Lower lobe of right lung (tissue), 2 donors: ENCODE data around the gene MTCL1. TPM values are rescaled to one million over a fixed set of nuclear protein-coding genes. Genes with fewer than 3 reads are reported as not detected.

ENCODE experiments used
- ATAC-seq, 2 donors: fragments of 200-7000 bp; cut with Tn5 transposase; one replicate each; pipeline ENCODE4 v1.9.1; 2020 to 2022; ENCODE audit warnings: mild to moderate bottlenecking in 2 of 2, moderate library complexity in 2 of 2
- DNase-seq: peaks from one replicate; pipeline ENCODE4 v3.0.0-alpha.2; 2020
- H3K27ac ChIP-seq: fragments of 200-600 bp; one replicate; pipeline ENCODE4 v1.8.0; 2022
- H3K27me3 ChIP-seq: fragments of 200-600 bp; one replicate; pipeline ENCODE4 v1.8.0; 2022; ENCODE audit warnings: low read depth
- H3K36me3 ChIP-seq: fragments of 200-600 bp; one replicate; pipeline ENCODE4 v1.8.0; 2022; ENCODE audit warnings: mild to moderate bottlenecking
- H3K4me1 ChIP-seq: fragments of 200-600 bp; one replicate; pipeline ENCODE4 v1.8.0; 2022
- H3K4me3 ChIP-seq: fragments of 200-600 bp; one replicate; pipeline ENCODE4 v1.8.0; 2022; ENCODE audit warnings: mild to moderate bottlenecking
- H3K9me3 ChIP-seq: fragments of 200-600 bp; one replicate; pipeline ENCODE4 v1.8.0; 2022
- intact Hi-C: fragments of 100-400 bp; cut with DNase I; formaldehyde crosslinking; loops from one replicate; pipeline ENCODE4 v1.11.0; 2022
- total RNA-seq: library from RNA; stranded (reverse); fragmentation: NEBNext Ultra II Directional; extraction: Animal tissue kit (Norgen Biotek cat#: 25700); gene quantifications from one replicate; pipeline ENCODE4 v1.2.1, GENCODE V29; 2021
- TF ChIP-seq, protein P1 (sequence below): fragments of 200-600 bp; IDR thresholded peaks from one replicate; pipeline ENCODE4 v1.8.0; 2022; ENCODE audit warnings: antibody characterized with exemption, mild to moderate bottlenecking
- donor health status: DM: no; HTN: yes; CAD: no; lungs with severe emphysema.

MTCL1 gene
- total RNA-seq, 1 donor from 2014 or later: 7.9 TPM

DNA sequence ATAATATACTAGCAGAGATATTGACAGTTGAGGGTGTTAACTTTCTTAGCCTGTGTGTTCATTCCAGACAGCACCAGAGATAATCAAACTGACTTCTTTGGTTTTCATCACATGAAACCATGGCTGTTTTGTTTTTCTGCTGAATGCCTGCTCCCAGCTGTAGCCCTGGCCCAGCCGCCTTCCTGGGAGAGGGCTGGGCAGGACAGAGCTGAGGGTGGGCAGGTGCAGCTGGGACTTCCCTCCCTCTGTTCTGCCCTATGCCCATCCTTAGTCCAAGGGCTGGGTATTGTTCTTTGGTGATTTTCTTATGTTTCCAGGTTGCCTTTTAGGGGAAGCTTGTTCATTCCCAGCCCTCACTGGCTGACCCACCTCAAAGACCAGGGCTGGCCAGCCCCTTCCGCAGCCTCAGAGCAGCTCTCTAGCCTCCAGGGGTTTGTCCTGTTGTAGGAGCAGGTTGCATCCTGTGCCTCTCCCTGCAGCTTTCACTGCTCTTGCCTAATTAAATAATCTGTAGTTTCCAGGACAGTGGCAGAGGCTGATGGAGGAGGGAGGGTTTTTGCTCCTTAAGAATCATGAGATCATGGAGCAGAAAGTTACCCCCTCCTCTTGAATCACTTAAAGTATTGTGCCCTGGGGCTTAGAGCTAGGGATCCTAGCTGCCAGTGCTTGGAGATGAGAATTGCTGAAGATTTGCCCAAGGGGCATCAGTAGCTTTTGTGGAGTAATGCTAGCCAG, 61.4 kb downstream of the MTCL1 start:
- Histone ChIP-seq H3K36me3 (no peaks in the 10 kb centered on the region), H3K4me1 (no peaks in the 10 kb centered on the region), H3K4me3 (no peak overlapping the region), H3K27ac (no peak overlapping the region), H3K9me3 (no peaks in the 10 kb centered on the region), H3K27me3 (no peaks in the 10 kb centered on the region)
- ATAC-seq (no peak), DNase-seq (no peak)
- intact Hi-C loops: no loop called here
- TF ChIP-seq, protein P1, sequence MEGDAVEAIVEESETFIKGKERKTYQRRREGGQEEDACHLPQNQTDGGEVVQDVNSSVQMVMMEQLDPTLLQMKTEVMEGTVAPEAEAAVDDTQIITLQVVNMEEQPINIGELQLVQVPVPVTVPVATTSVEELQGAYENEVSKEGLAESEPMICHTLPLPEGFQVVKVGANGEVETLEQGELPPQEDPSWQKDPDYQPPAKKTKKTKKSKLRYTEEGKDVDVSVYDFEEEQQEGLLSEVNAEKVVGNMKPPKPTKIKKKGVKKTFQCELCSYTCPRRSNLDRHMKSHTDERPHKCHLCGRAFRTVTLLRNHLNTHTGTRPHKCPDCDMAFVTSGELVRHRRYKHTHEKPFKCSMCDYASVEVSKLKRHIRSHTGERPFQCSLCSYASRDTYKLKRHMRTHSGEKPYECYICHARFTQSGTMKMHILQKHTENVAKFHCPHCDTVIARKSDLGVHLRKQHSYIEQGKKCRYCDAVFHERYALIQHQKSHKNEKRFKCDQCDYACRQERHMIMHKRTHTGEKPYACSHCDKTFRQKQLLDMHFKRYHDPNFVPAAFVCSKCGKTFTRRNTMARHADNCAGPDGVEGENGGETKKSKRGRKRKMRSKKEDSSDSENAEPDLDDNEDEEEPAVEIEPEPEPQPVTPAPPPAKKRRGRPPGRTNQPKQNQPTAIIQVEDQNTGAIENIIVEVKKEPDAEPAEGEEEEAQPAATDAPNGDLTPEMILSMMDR: no peak

DNA sequence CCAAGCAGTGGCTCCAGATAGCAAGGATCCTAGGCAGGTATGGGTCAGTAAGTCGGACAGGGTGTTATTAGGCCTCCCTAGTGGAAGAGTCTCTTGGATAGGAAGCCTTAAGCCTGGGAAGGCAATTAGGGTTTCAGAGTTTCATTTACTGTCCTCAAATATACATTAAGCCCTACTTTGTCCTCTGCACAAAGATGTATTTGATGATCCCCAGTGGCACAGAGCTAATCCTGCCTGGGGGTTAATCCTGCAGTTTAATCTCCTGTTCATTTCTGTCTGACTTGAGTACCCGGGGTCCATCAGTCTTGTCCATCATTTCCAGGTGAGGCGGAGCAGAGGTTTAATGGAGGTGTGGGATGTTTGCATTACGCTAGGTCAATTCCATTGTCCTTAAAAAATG, 62.0 kb downstream of the MTCL1 start:
- Histone ChIP-seq H3K4me1 (no peaks in the 10 kb centered on the region), H3K4me3 (no peak overlapping the region), H3K27ac (no peak overlapping the region), H3K9me3 (no peaks in the 10 kb centered on the region), H3K27me3 (no peaks in the 10 kb centered on the region), H3K36me3 (no peaks in the 10 kb centered on the region)
- intact Hi-C loops: no loop called here
- no peak for ATAC-seq
- TF ChIP-seq, protein P1: no peak
- DNase-seq: no peak

DNA sequence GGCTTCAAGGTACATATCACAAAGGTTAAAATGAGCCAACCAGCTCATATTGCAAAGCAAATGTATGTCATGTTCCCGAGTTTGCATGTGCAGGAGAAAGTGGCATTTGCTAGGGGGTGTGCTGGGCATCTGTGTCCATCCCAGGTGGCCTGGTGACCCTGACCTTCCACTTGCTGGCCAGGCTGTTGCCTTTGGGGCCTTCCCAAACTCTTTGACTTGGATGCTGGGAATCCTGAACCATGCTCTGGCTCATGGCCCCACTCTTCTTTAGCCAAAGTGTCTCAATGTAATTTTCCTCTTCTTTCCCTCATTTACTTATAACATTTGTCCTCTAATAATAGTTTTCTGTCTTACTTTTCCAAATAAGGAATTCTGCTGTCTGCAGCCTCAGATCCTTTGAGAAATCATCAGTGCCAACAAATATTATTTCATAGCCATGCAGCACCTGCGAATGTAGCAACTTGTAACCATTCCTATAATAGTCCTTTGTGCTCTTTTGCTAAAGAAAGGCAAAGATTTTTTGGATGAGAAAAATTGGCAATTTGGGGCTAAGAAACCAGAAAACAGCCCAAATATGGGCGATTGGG, 64.2 kb downstream of the MTCL1 start:
- Histone ChIP-seq H3K27me3 (no peaks in the 10 kb centered on the region), H3K9me3 (no peaks in the 10 kb centered on the region), H3K36me3 (no peaks in the 10 kb centered on the region), H3K4me3 (no peak overlapping the region), H3K27ac (no peak overlapping the region), H3K4me1 (no peaks in the 10 kb centered on the region)
- TF ChIP-seq, protein P1: no peak
- DNase-seq (no peak), ATAC-seq (no peak)
- intact Hi-C loops: no loop called here

DNA sequence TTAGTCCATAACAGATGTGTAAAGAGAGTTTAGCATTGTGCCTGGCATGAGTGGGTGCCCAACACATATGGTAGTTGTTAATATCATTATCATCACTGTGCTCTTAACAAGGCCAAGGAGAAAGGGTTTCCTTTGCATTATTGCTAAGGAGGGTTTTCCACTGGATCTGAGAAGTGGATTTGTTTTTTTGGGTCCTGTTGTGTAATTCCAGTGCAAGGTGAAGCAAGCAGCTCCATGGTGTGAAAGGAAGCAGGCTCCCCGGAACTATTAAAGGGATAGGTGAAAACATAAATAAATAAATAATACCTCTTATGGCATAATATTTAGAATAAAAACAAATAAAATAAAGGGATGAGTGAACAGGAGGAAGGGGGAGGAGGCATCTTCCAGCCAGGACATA, 65.3 kb downstream of the MTCL1 start:
- no peaks in the 10 kb centered on the region for H3K27me3 ChIP-seq
- no peak overlapping the region for H3K27ac ChIP-seq
- no peaks in the 10 kb centered on the region for H3K4me1 ChIP-seq
- no peaks in the 10 kb centered on the region for H3K9me3 ChIP-seq
- ATAC-seq (no peak), DNase-seq (no peak)
- H3K4me3 ChIP-seq: no peak overlapping the region
- intact Hi-C loops: no loop called here
- TF ChIP-seq, protein P1: no peak
- no peaks in the 10 kb centered on the region for H3K36me3 ChIP-seq

DNA sequence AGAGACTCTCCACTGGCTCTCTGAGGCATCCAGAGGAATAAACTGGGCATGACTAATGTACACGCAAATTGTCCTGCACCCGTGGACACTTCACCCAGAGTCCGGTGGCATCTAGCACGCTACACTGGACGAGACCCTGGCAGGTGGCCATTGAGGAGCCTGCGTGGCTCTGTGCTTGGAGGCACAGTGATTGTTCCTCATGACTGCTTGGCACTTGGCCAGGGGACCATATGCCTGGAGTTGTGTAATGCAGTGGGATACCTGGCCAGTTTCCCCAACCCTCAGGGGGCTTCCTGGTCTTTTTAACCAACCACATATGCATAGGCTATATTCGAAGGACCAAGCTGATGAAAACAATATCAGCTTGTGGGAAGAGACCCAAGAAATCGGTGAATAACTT, 66.6 kb downstream of the MTCL1 start:
- intact Hi-C loops: no loop called here
- ATAC-seq: no peak
- TF ChIP-seq, protein P1: no peak
- Histone ChIP-seq H3K4me1 (no peaks in the 10 kb centered on the region), H3K27ac (no peak overlapping the region), H3K9me3 (no peaks in the 10 kb centered on the region), H3K36me3 (no peaks in the 10 kb centered on the region), H3K27me3 (no peaks in the 10 kb centered on the region), H3K4me3 (no peak overlapping the region)
- no peak for DNase-seq
